CD4-positive, alpha-beta memory T cell (primary cell): ENCODE results near the gene DDX18. TPM values are rescaled to one million over a fixed set of nuclear protein-coding genes. Genes with fewer than 3 reads are reported as not detected.

Experiments
- CTCF ChIA-PET: fragments of 350-600 bp; sonication (Branson Sonifier 250); formaldehyde crosslinking; loops from one replicate; lab custom pipeline; 2021; ENCODE audit warnings: inconsistent platforms; ENCODE audit not compliant: partially characterized antibody; lab: Charles Lee
- POLR2A ChIA-PET: fragments of 350-600 bp; sonication (Branson Sonifier 250); formaldehyde crosslinking; loops from one replicate; lab custom pipeline; 2021; ENCODE audit not compliant: partially characterized antibody; lab: Charles Lee
- DNase-seq, 5 donors: peaks; one replicate each; pipeline versions ENCODE4 v3.0.0 to v3.0.0-alpha.2; 2020 to 2022; ENCODE audit warnings: mixed read lengths in 1 of 5
- H3K27ac ChIP-seq: one replicate; pipeline ENCODE4 v1.7.0; 2013; ENCODE audit warnings: low read depth, low read length
- H3K27me3 ChIP-seq: 2 replicates; pipeline ENCODE4 v1.7.0; 2013; ENCODE audit warnings: mild to moderate bottlenecking, low read length, moderate library complexity; ENCODE audit not compliant: insufficient read depth
- H3K36me3 ChIP-seq: 2 replicates; pipeline ENCODE4 v1.7.0; 2013; ENCODE audit warnings: mild to moderate bottlenecking, low read length, moderate library complexity; ENCODE audit not compliant: insufficient read depth
- H3K4me1 ChIP-seq: 2 replicates; pipeline ENCODE4 v1.7.0; 2013; ENCODE audit warnings: mild to moderate bottlenecking, low read length, moderate library complexity; ENCODE audit not compliant: insufficient read depth
- H3K4me3 ChIP-seq, 2 donors: one replicate each; pipeline ENCODE4 v1.7.0; 2013; ENCODE audit warnings: low read length in 2 of 2, mild to moderate bottlenecking in 1 of 2
- H3K9me3 ChIP-seq, 2 donors: one replicate each; pipeline ENCODE4 v1.7.0; 2013; ENCODE audit warnings: low read length in 2 of 2, control low read depth in 1 of 2; ENCODE audit not compliant: control insufficient read depth in 1 of 2
- H3K27ac Mint-ChIP-seq, 7 donors: one replicate each; pipeline ENCODE4 v1.8.0; 2020 to 2021; ENCODE audit warnings: mixed read lengths in 7 of 7, mild to moderate bottlenecking in 6 of 7, inconsistent platforms in 3 of 7, moderate library complexity in 3 of 7
- H3K27me3 Mint-ChIP-seq, 2 donors: one replicate each; pipeline ENCODE4 v1.8.0; 2020 to 2021; ENCODE audit warnings: mixed read lengths in 2 of 2
- H3K36me3 Mint-ChIP-seq, 2 donors: one replicate each; pipeline ENCODE4 v1.8.0; 2020 to 2021; ENCODE audit warnings: mixed read lengths in 2 of 2, inconsistent platforms in 1 of 2, mild to moderate bottlenecking in 1 of 2
- H3K4me1 Mint-ChIP-seq, 4 donors: one replicate each; pipeline ENCODE4 v1.8.0; 2020 to 2021; ENCODE audit warnings: mixed read lengths in 4 of 4, mild to moderate bottlenecking in 1 of 4
- H3K4me3 Mint-ChIP-seq, 8 donors: one replicate each; pipeline ENCODE4 v1.8.0; 2020 to 2021; ENCODE audit warnings: mixed read lengths in 8 of 8, mild to moderate bottlenecking in 7 of 8, moderate library complexity in 6 of 8, inconsistent platforms in 3 of 8
- H3K9me3 Mint-ChIP-seq, 8 donors: one replicate each; pipeline ENCODE4 v1.8.0; 2020 to 2021; ENCODE audit warnings: mixed read lengths in 8 of 8, mild to moderate bottlenecking in 5 of 8, inconsistent platforms in 3 of 8, moderate library complexity in 1 of 8
- intact Hi-C: fragments of 100-400 bp; cut with micrococcal nuclease; formaldehyde crosslinking; loops from one replicate; pipeline ENCODE4 v1.15.1; 2023
- polyA plus RNA-seq, 2 donors: library from polyadenylated mRNA; unstranded; fragments of 300-500 nt; fragmentation: Illumina TruSeq; gene quantifications; one replicate each; pipeline ENCODE4 v1.2.3, GENCODE V29; 2021
- total RNA-seq, 2 experiments: library from RNA; stranded (reverse); gene quantifications; one replicate each; pipeline ENCODE4 v1.2.3, GENCODE V29; 2021

DDX18 gene
- total RNA-seq (100 to 1,000 TPM; 105 to 111 TPM), polyA plus RNA-seq (10 to 100 TPM; 47.6 to 71.1 TPM)

GRCh38 chr2:117814417-117815264 lies at the start of gene DDX18:
Gene DDX18, plus strand, starts transcription at chr2:117814691. Its CDS starts 87 bp downstream, at chr2:117814778.
- peaks cover 31 to 38% of the 10 kb centered on the region in 2 donors for H3K36me3 Mint-ChIP-seq
- peaks cover 25 to 50% (median 38%) of the 10 kb centered on the region in 4 donors for H3K4me1 Mint-ChIP-seq
- ChIA-PET CTCF (interaction anchor here (0.7 to 3.1 kb wide), 28 partner anchors 8 to 1863 kb away, joined by 3 to 44 read pairs (median 4); partner anchors contain the start of genes C2orf76, CCDC93 and DBI), POLR2A (interaction anchor here (0.7 to 2.6 kb wide), 12 partner anchors 12 to 1945 kb away, joined by 3 to 12 read pairs (median 5); partner anchors contain the start of genes CCDC93, DBI, INSIG2 and PTPN4)
- intact Hi-C loops, result loop anchor here (1.0 to 5.0 kb wide), 8 partner anchors 189 to 1943 kb away; partner anchors contain the start of genes C2orf76, CCDC93, DBI and INSIG2
- H3K4me1 ChIP-seq, result peaks cover 35% of the 10 kb centered on the region
- H3K9me3 ChIP-seq, result no peaks in the 10 kb centered on the region
- H3K36me3 ChIP-seq, result peaks cover 28% of the 10 kb centered on the region
- peak; percentile 98 to 99 (median 98) for DNase-seq
- peaks cover 0 to 4% (median 0%) of the 10 kb centered on the region in 8 donors for H3K9me3 Mint-ChIP-seq
- H3K27ac ChIP-seq, result peak within 1 kb of the TSS; percentile 92
- peak within 1 kb of the TSS; percentile 86 to 99 (median 95) for H3K4me3 Mint-ChIP-seq
- no peaks in the 10 kb centered on the region for H3K27me3 ChIP-seq
- peak within 1 kb of the TSS; percentile 95 to 100 (median 100) for H3K27ac Mint-ChIP-seq
- H3K4me3 ChIP-seq, result peak within 1 kb of the TSS; percentile 77 to 91
- H3K27me3 Mint-ChIP-seq, result no peaks in the 10 kb centered on the region

GRCh38 chr2:117770730-117771129 lies 43.8 kb upstream of the DDX18 start:
- Mint-ChIP-seq H3K27me3 (peaks cover 5 to 10% of the 10 kb centered on the region in 2 donors), H3K36me3 (no peaks in the 10 kb centered on the region), H3K4me3 (no peak overlapping the region), H3K9me3 (peaks cover 0 to 22% (median 6%) of the 10 kb centered on the region in 8 donors), H3K4me1 (no peaks in the 10 kb centered on the region), H3K27ac (no peak overlapping the region)
- H3K27me3 ChIP-seq, result no peaks in the 10 kb centered on the region
- ChIA-PET CTCF (no interaction called here), POLR2A (no interaction called here)
- no peaks in the 10 kb centered on the region for H3K9me3 ChIP-seq
- H3K4me3 ChIP-seq, result no peak overlapping the region
- no peaks in the 10 kb centered on the region for H3K36me3 ChIP-seq
- DNase-seq, result no peak
- H3K4me1 ChIP-seq, result no peaks in the 10 kb centered on the region
- no peak overlapping the region for H3K27ac ChIP-seq
- intact Hi-C loops, result no loop called here

DNA sequence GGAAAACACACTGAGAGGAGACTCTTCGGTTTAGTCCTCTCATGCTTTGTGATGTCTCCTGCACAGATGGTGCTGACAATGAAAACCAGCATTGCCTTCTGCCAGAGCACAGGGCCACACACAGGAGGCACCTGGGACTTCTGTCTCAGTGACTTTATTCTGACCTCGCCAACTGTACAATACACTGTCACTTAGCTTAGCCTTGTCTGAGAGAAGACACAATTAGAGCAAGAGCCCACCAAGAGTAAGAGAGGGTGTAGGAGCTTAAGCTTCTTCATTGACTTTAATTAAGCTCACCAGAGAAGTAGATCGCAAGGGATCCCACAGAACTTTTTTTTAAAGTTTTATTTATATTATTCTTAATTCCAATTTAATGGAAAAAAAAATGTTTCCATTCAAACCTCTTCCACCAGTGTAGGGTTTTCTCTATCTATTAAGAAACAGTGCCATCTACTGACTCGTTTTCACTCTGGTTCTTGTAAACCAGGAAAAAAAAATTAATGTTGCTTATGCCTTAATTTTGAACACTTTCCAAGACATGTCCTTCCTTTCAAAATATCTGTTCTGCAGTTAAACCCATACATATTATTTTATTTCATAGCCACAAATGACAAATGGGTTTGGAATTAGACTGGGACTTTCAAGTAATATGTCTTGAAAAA lies 42.4 kb upstream of the DDX18 start:
- Histone ChIP-seq H3K4me3 (no peak overlapping the region), H3K4me1 (no peaks in the 10 kb centered on the region), H3K36me3 (no peaks in the 10 kb centered on the region), H3K27me3 (no peaks in the 10 kb centered on the region), H3K27ac (no peak overlapping the region), H3K9me3 (no peaks in the 10 kb centered on the region)
- intact Hi-C loops, result no loop called here
- H3K9me3 Mint-ChIP-seq, result peaks cover 0 to 18% (median 6%) of the 10 kb centered on the region in 8 donors
- H3K4me1 Mint-ChIP-seq, result no peaks in the 10 kb centered on the region
- H3K36me3 Mint-ChIP-seq, result no peaks in the 10 kb centered on the region
- H3K27me3 Mint-ChIP-seq, result peaks cover 5 to 13% of the 10 kb centered on the region in 2 donors
- H3K4me3 Mint-ChIP-seq, result no peak overlapping the region
- ChIA-PET CTCF (no interaction called here), POLR2A (no interaction called here)
- H3K27ac Mint-ChIP-seq, result no peak overlapping the region
- no peak for DNase-seq

- H3K27ac ChIP-seq, result no peak overlapping the region
- peaks cover 0 to 9% (median 3%) of the 10 kb centered on the region in 8 donors for H3K9me3 Mint-ChIP-seq
- no peaks in the 10 kb centered on the region for H3K36me3 ChIP-seq
- ChIA-PET POLR2A (no interaction called here), CTCF (no interaction called here)
- H3K9me3 ChIP-seq, result no peaks in the 10 kb centered on the region
- no peaks in the 10 kb centered on the region for H3K4me1 Mint-ChIP-seq
- H3K4me1 ChIP-seq, result no peaks in the 10 kb centered on the region
- H3K27me3 ChIP-seq, result no peaks in the 10 kb centered on the region
- DNase-seq, result no peak
- H3K27ac Mint-ChIP-seq, result no peak overlapping the region
- H3K4me3 ChIP-seq, result no peak overlapping the region
- H3K4me3 Mint-ChIP-seq, result no peak overlapping the region
- no peaks in the 10 kb centered on the region for H3K36me3 Mint-ChIP-seq
- H3K27me3 Mint-ChIP-seq, result peaks cover 0 to 8% of the 10 kb centered on the region in 2 donors
- intact Hi-C loops, result no loop called here
Observed at GRCh38 chr2:117774716-117775115, 39.8 kb upstream of the DDX18 start.

GRCh38 chr2:117775703-117776219 lies 38.7 kb upstream of the DDX18 start:
- no peaks in the 10 kb centered on the region for H3K4me1 Mint-ChIP-seq
- peaks cover 0 to 5% of the 10 kb centered on the region in 2 donors for H3K27me3 Mint-ChIP-seq
- Histone ChIP-seq H3K4me3 (no peak overlapping the region), H3K36me3 (no peaks in the 10 kb centered on the region), H3K4me1 (no peaks in the 10 kb centered on the region), H3K27me3 (no peaks in the 10 kb centered on the region), H3K27ac (no peak overlapping the region), H3K9me3 (no peaks in the 10 kb centered on the region)
- DNase-seq, result no peak
- H3K9me3 Mint-ChIP-seq, result peaks cover 0 to 8% (median 2%) of the 10 kb centered on the region in 8 donors
- ChIA-PET CTCF (interaction anchor here (1.0 kb wide), 1 partner anchor 9 kb away, joined by 3 read pairs; no protein-coding TSS in a partner anchor), POLR2A (no interaction called here)
- intact Hi-C loops, result no loop called here
- H3K27ac Mint-ChIP-seq, result no peak overlapping the region
- H3K4me3 Mint-ChIP-seq, result no peak overlapping the region
- H3K36me3 Mint-ChIP-seq, result no peaks in the 10 kb centered on the region

- H3K36me3 ChIP-seq, result no peaks in the 10 kb centered on the region
- no peak for DNase-seq
- no peaks in the 10 kb centered on the region for H3K4me1 ChIP-seq
- ChIA-PET CTCF (no interaction called here), POLR2A (no interaction called here)
- intact Hi-C loops, result no loop called here
- H3K4me3 ChIP-seq, result no peak overlapping the region
- Mint-ChIP-seq H3K4me3 (no peak overlapping the region), H3K9me3 (peaks cover 0 to 9% (median 4%) of the 10 kb centered on the region in 8 donors), H3K4me1 (no peaks in the 10 kb centered on the region), H3K27ac (no peak overlapping the region), H3K27me3 (peaks cover 0 to 5% of the 10 kb centered on the region in 2 donors), H3K36me3 (no peaks in the 10 kb centered on the region)
- H3K9me3 ChIP-seq, result no peaks in the 10 kb centered on the region
- no peak overlapping the region for H3K27ac ChIP-seq
- H3K27me3 ChIP-seq, result no peaks in the 10 kb centered on the region
Observed at GRCh38 chr2:117776888-117777287, 37.6 kb upstream of the DDX18 start.
